ENCODE measurements around the gene AHNAK. TPM values are rescaled to one million over a fixed set of nuclear protein-coding genes. Genes with fewer than 3 reads are reported as not detected.
"Not testable (repeated sequence)": the region's sequence is repeated elsewhere in the genome, so short reads cannot be mapped to it uniquely, and the experiment has no call there.

Gene AHNAK
- total RNA-seq, 1 donor from 2014 or later: 246 TPM

- POLR2A ChIA-PET: no interaction called here
- Mint-ChIP-seq H3K36me3 (ENCODE audit: low read depth) (no peaks in the 10 kb centered on the region), H3K27me3 (no peaks in the 10 kb centered on the region), H3K4me1 (no peaks in the 10 kb centered on the region), H3K9me3 (no peaks in the 10 kb centered on the region), H3K4me3 (no peak overlapping the region), H3K27ac (no peak overlapping the region)
- DNase-seq (no peak), ATAC-seq (ENCODE audit: low read depth) (no peak)
- intact Hi-C loops (cut with micrococcal nuclease): loop anchor here (10.0 kb wide), 1 partner anchor 497 kb away; the partner anchor contains the start of gene SLC3A2
- TF ChIP-seq CTCF (IDR thresholded peaks at IDR 0.05): no peak
- CTCF ChIA-PET: no interaction called here
These were observed 159.2 kb downstream of the AHNAK start for GRCh38 chr11:62387381-62387780.

DNA sequence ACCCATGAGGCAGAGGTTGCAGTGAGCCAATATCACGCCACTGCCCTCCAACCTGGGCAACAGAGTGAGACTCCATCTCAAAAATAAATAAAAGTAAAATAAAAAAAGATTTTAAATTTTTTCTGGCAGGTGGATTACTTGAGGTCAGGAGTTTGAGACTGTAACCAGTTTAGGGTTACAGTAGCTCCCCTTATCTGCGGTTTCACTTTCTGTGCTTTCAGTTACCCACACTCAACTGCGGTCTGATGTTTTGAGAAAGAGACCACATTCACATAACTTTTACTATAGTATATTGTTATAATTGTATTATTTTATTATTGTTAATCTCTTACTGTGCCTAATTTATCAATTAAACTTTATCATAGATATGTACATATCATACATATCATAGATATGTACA lies 160.5 kb downstream of the AHNAK start:
- DNase-seq; POLR2A ChIA-PET; H3K4me1 Mint-ChIP-seq; CTCF ChIA-PET; H3K27me3 Mint-ChIP-seq; H3K27ac Mint-ChIP-seq; H3K4me3 Mint-ChIP-seq; ATAC-seq (ENCODE audit: low read depth); H3K9me3 Mint-ChIP-seq; H3K36me3 Mint-ChIP-seq (ENCODE audit: low read depth): not testable (repeated sequence)
- intact Hi-C loops (cut with micrococcal nuclease): loop anchor here (10.0 kb wide), 1 partner anchor 499 kb away; the partner anchor contains the start of gene SLC3A2

- intact Hi-C loops (cut with micrococcal nuclease): loop anchor here (10.0 kb wide), 1 partner anchor 501 kb away; the partner anchor contains the start of gene SLC3A2
- TF ChIP-seq CTCF (IDR thresholded peaks at IDR 0.05): no peak
- ChIA-PET CTCF (no interaction called here), POLR2A (no interaction called here)
- ATAC-seq (ENCODE audit: low read depth) (no peak), DNase-seq (no peak)
- peaks cover 5% of the 10 kb centered on the region for H3K4me1 Mint-ChIP-seq
- no peaks in the 10 kb centered on the region for H3K9me3 Mint-ChIP-seq
- H3K36me3 Mint-ChIP-seq (ENCODE audit: low read depth): no peaks in the 10 kb centered on the region
- H3K4me3 Mint-ChIP-seq: no peak overlapping the region
- H3K27me3 Mint-ChIP-seq: no peaks in the 10 kb centered on the region
- H3K27ac Mint-ChIP-seq: no peak overlapping the region
These were observed 162.8 kb downstream of the AHNAK start for GRCh38 chr11:62383822-62384221.

Other genes starting within 250 kb of the AHNAK start
- gene SCGB1D4, start 247.7 kb downstream of the AHNAK start, total RNA-seq: not detected in 2 replicates
- 0.98 and 1.3 TPM in 2 replicates for gene ASRGL1, start 209.4 kb downstream of the AHNAK start, total RNA-seq
- gene SCGB1A1, start 127.8 kb downstream of the AHNAK start, total RNA-seq: not detected in 2 replicates
- gene EEF1G, start 27.1 kb upstream of the AHNAK start, total RNA-seq: 2,373 and 2,524 TPM in 2 replicates
- gene TUT1, start 44.7 kb upstream of the AHNAK start, total RNA-seq: 27.8 and 30.9 TPM in 2 replicates
- gene MTA2, start 55.1 kb upstream of the AHNAK start, total RNA-seq: 170 and 175 TPM in 2 replicates
- gene EML3, start 66.0 kb upstream of the AHNAK start, total RNA-seq: 115 and 128 TPM in 2 replicates
- 0.89 and 2.6 TPM in 2 replicates for gene ROM1, start 66.5 kb upstream of the AHNAK start, total RNA-seq
- 48.8 and 56.6 TPM in 2 replicates for gene B3GAT3, start 75.2 kb upstream of the AHNAK start, total RNA-seq
- 187 and 189 TPM in 2 replicates for gene GANAB, start 99.8 kb upstream of the AHNAK start, total RNA-seq
- 24.9 and 27.6 TPM in 2 replicates for gene INTS5, start 106.5 kb upstream of the AHNAK start, total RNA-seq
- 107 and 120 TPM in 2 replicates for gene C11orf98, start 118.4 kb upstream of the AHNAK start, total RNA-seq
- 50.5 and 52.1 TPM in 2 replicates for gene CSKMT, start 118.5 kb upstream of the AHNAK start, total RNA-seq
- gene UQCC3, start 124.9 kb upstream of the AHNAK start, total RNA-seq: 8.3 and 9.4 TPM in 2 replicates
- gene LBHD1, start 125.5 kb upstream of the AHNAK start, total RNA-seq: 19.1 and 24.9 TPM in 2 replicates
- 204 and 205 TPM in 2 replicates for gene UBXN1, start 132.3 kb upstream of the AHNAK start, total RNA-seq
- 0.13 and 0.17 TPM in 2 replicates for gene LRRN4CL, start 142.7 kb upstream of the AHNAK start, total RNA-seq
- 18.6 and 27.8 TPM in 2 replicates for gene BSCL2, start 160.6 kb upstream of the AHNAK start, total RNA-seq
- gene GNG3, start 160.9 kb upstream of the AHNAK start, total RNA-seq: 1.8 and 2.7 TPM in 2 replicates
- 58.2 and 63.9 TPM in 2 replicates for gene HNRNPUL2, start 180.7 kb upstream of the AHNAK start, total RNA-seq
- gene TTC9C, start 181.7 kb upstream of the AHNAK start, total RNA-seq: 35.5 and 44.0 TPM in 2 replicates
- 17.6 and 19.9 TPM in 2 replicates for gene ZBTB3, start 207.4 kb upstream of the AHNAK start, total RNA-seq
- 109 and 116 TPM in 2 replicates for gene POLR2G, start 214.8 kb upstream of the AHNAK start, total RNA-seq
- 32.9 and 38.6 TPM in 2 replicates for gene TAF6L, start 224.6 kb upstream of the AHNAK start, total RNA-seq
- gene TMEM179B, start 240.6 kb upstream of the AHNAK start, total RNA-seq: 34.9 and 47.7 TPM in 2 replicates
- gene TMEM223, start 245.2 kb upstream of the AHNAK start, total RNA-seq: 13.0 and 15.0 TPM in 2 replicates